HCT116 (cell line): Measurements from ENCODE around the gene UBALD2.

Experiments
- CTCF ChIP-seq, 3 experiments: fragments of 200-600 bp in 1 of 3; sonication (generic) in 1 of 3; IDR thresholded peaks in 2 of 3; conservative IDR thresholded peaks in 1 of 3; 2 replicates each; pipeline ENCODE4 v1.5.1; 2012 to 2017; ENCODE audit warnings: low read depth in 2 of 3, low read length in 2 of 3, antibody characterized with exemption in 1 of 3, borderline replicate concordance in 1 of 3, control low read depth in 1 of 3, mild to moderate bottlenecking in 1 of 3, mixed read lengths in 1 of 3, mixed run types in 1 of 3, moderate library complexity in 1 of 3; ENCODE audit not compliant: insufficient read depth in 1 of 3
- EGR1 ChIP-seq: IDR thresholded peaks from 2 replicates; pipeline ENCODE4 v1.6.1; 2012; ENCODE audit warnings: low read depth
- ELF1 ChIP-seq: IDR thresholded peaks from 2 replicates; pipeline ENCODE4 v1.6.1; 2012; ENCODE audit warnings: low read depth, borderline replicate concordance
- EZH2 ChIP-seq: fragments of 200-600 bp; sonication (generic); IDR thresholded peaks from 2 replicates; pipeline ENCODE4 v1.6.1; 2017; ENCODE audit warnings: antibody characterized with exemption, mixed run types
- MAX ChIP-seq: IDR thresholded peaks from 2 replicates; pipeline ENCODE4 v1.6.1; 2012
- POLR2A ChIP-seq: IDR thresholded peaks from 2 replicates; pipeline ENCODE4 v1.7.0; 2011; ENCODE audit warnings: borderline replicate concordance; ENCODE audit not compliant: insufficient read depth, insufficient read length; ENCODE audit errors: extremely low read depth
- POLR2AphosphoS5 ChIP-seq: IDR thresholded peaks from 2 replicates; pipeline ENCODE4 v1.6.1; 2011; ENCODE audit warnings: mild to moderate bottlenecking, low read depth, low read length, moderate library complexity
- REST ChIP-seq: IDR thresholded peaks from 2 replicates; pipeline ENCODE4 v1.6.1; 2012; ENCODE audit warnings: low read depth
- SP1 ChIP-seq: IDR thresholded peaks from 2 replicates; pipeline ENCODE4 v1.6.1; 2012; ENCODE audit warnings: low read depth
- YY1 ChIP-seq: IDR thresholded peaks from 2 replicates; pipeline ENCODE4 v1.6.1; 2011; ENCODE audit warnings: low read length, low read depth, moderate library complexity, mild to moderate bottlenecking; ENCODE audit not compliant: insufficient replicate concordance; ENCODE audit errors: extremely low read depth
- ZBTB33 ChIP-seq: IDR thresholded peaks from 2 replicates; pipeline ENCODE4 v1.6.1; 2011; ENCODE audit warnings: mild to moderate bottlenecking, low read length, moderate library complexity; ENCODE audit not compliant: insufficient replicate concordance; ENCODE audit errors: extremely low read depth
- ZFX ChIP-seq: fragments of 450-650 bp; IDR thresholded peaks from 2 replicates; pipeline ENCODE4 v1.6.1; 2017

- TF ChIP-seq YY1 (no peak), CTCF (IDR thresholded peaks at IDR 0.05 in 2 of 3, conservative IDR thresholded peaks at IDR 0.05 in 1 of 3; ENCODE audit: borderline replicate concordance in 1 of 3, insufficient read depth in 1 of 3, low read depth in 2 of 3, low read length in 2 of 3) (no peak), POLR2A (no peak), REST (no peak), EGR1 (no peak), EZH2 (no peak), POLR2AphosphoS5 (no peak), ELF1 (no peak), ZFX (no peak), ZBTB33 (no peak), SP1 (no peak), MAX (no peak)
Measured at GRCh38 chr17:76254275-76254674, 10.9 kb upstream of the UBALD2 start.
